Prostate gland (tissue), 2 donors: ENCODE measurements around the gene C17orf78.

ENCODE experiments used
- POLR2A ChIP-seq: fragments of 450-650 bp; IDR thresholded peaks from one replicate; pipeline ENCODE4 v1.6.1; 2016; ENCODE audit warnings: antibody characterized with exemption, mild to moderate bottlenecking
- TF ChIP-seq, protein P1 (sequence below), 4 experiments: fragments of 200-600 bp in 2 of 4; fragments of 450-650 bp in 2 of 4; sonication (generic) in 2 of 4; IDR thresholded peaks; 1 replicate in 3 of 4; 2 replicates in 1 of 4; pipeline ENCODE4 v1.5.1; 2016 to 2019; ENCODE audit warnings: antibody characterized with exemption in 4 of 4, mild to moderate bottlenecking in 2 of 4, moderate library complexity in 2 of 4

- TF ChIP-seq, protein P1, sequence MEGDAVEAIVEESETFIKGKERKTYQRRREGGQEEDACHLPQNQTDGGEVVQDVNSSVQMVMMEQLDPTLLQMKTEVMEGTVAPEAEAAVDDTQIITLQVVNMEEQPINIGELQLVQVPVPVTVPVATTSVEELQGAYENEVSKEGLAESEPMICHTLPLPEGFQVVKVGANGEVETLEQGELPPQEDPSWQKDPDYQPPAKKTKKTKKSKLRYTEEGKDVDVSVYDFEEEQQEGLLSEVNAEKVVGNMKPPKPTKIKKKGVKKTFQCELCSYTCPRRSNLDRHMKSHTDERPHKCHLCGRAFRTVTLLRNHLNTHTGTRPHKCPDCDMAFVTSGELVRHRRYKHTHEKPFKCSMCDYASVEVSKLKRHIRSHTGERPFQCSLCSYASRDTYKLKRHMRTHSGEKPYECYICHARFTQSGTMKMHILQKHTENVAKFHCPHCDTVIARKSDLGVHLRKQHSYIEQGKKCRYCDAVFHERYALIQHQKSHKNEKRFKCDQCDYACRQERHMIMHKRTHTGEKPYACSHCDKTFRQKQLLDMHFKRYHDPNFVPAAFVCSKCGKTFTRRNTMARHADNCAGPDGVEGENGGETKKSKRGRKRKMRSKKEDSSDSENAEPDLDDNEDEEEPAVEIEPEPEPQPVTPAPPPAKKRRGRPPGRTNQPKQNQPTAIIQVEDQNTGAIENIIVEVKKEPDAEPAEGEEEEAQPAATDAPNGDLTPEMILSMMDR (IDR thresholded peaks at IDR 0.05), result no peak
- TF ChIP-seq POLR2A, result no peak
Measured at GRCh38 chr17:37384560-37385149, 8.9 kb downstream of the C17orf78 start.
